Subcutaneous adipose tissue (tissue), 4 donors: ENCODE measurements around the gene TCAIM. TPM values are rescaled to one million over a fixed set of nuclear protein-coding genes. Genes with fewer than 3 reads are reported as not detected.

Source experiments
- CTCF ChIP-seq: fragments of 450-650 bp; IDR thresholded peaks from one replicate; pipeline ENCODE4 v1.5.1; 2016; ENCODE audit warnings: low read depth, mild to moderate bottlenecking, control low read depth, antibody characterized with exemption, moderate library complexity
- total RNA-seq, 4 donors: library from RNA; depleted of rRNA; stranded (reverse); fragments of >200 nt; gene quantifications; one replicate each; pipeline ENCODE4 v1.1.0, GENCODE V29; 2016

The TCAIM gene
- total RNA-seq, 4 donors from 2014 or later = 19.8 to 36.7 (median 26.7) TPM

GRCh38 chr3:44427683-44428082 is 89.1 kb downstream of the TCAIM start:
- no peak for TF ChIP-seq CTCF

DNA sequence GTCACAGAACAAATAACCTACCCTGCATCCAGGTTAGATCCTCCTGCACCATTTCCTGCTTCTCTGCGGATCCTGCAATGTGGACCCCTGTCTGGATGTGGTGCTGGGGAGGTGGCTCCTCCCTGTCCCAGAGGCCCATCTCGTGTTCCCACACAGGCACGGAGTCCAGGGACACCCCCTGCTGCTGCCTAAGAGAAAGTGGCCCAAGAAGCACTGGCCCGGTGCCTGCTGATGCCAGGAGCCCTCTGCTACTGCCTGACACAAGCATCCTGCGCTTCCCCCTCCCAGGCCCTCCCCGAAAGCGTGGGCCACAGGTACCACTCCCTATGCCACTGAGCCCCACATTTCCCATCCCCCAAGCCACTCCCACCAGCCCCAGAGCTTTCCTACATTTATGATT is 90.3 kb downstream of the TCAIM start:
- no peak for TF ChIP-seq CTCF

DNA sequence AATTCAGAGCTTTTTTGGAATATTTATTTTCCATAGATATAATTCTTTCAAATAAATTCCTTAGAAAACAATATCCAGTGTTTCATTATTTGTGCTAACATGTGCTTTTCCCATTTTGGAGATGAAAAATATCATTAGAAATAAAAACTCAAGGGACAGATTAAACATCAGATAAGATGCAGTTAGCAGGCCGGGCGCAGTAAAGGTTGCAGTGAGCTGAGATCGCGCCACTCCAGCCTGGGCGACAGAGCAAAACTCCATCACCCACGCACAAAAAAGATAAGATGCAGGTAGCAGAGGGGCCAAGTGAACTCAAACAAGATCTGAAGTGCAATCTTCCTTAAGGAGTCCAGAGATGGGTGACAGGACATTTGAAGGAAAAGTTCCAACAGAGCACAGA is 90.9 kb downstream of the TCAIM start:
- TF ChIP-seq CTCF = no peak

- TF ChIP-seq CTCF = no peak
Observed at GRCh38 chr3:44430466-44430865, 91.9 kb downstream of the TCAIM start.

DNA sequence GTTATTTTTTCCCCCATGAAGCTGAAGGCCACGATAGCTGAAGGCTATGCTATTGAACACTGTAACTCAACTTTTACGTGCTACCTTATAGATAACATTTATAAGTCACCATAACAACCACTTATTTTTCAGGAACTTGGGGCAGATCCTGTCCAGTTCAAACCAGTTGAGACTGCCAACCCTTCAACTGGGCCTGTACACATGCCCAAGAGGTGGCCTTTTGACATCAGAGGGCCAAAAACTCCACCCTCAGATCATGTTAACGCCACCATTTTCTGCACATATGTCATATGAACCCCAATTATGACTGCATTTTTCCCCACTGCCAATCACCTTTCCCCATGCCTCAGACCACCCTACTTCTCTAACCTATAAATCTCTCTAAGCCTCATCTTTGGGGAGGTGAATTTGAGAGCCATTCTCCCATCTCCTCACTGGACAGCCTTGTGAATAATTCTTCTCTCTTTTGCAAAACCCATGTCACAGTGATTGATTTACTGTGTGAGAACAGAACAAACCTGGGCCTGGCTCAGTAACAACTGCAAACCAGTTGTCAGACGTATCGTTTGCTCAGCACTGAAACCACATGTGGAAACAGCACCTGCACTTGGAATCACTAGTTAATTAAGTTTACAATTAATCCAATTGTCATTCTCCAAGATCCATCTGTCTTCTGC is 96.4 kb downstream of the TCAIM start:
- no peak for TF ChIP-seq CTCF

DNA sequence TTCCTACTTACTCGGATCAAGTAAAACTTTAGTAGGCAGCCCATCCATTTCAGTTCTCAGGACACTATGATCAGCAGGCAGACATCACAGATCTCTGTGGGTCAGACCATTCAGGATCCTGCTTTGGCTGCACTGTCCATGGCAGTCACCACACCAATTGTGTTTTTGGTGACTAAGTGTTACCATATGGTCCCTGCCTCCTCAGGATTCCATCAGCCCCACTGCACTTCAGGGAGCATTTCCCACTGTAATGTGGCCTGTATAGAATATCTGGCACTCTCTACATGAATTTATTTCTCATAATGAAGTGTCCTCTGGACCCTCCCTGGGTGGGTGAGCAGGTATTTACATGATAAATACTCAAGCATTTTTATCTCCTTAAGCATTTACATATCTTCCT is 97.6 kb downstream of the TCAIM start:
- no peak for TF ChIP-seq CTCF

DNA sequence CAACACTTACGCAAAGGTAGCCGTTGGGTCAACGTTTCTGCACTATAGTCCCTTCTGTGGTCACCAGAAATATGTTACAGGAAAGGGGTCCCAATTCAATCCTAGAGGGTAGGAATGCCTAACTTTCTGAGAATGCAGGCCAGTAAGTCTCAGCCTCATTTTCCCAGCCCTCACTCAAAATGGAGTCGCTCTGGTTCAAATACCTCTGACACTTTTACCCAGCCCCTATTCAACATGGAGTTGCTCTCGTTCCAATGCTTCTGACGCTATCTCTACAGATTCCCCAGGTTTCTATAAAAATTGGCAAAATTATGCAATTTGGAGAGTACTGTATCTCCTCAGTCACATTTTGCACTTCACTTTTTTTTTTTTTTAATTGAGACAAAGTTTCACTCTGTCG is 99.2 kb downstream of the TCAIM start:
- TF ChIP-seq CTCF = no peak
